Measurements from ENCODE around the gene BMP7.
"Not testable (repeated sequence)": the region's sequence is repeated elsewhere in the genome, so short reads cannot be mapped to it uniquely, and the experiment has no call there.

The BMP7 gene

GRCh38 chr20:57161478-57162361 lies 104.7 kb downstream of the BMP7 start:
- no peak overlapping the region for H3K4me3 ChIP-seq (ENCODE audit: low read depth, low read length)
- no peak overlapping the region for H3K27ac ChIP-seq
- no peak for DNase-seq
- H3K9me3 ChIP-seq (ENCODE audit: severe bottlenecking): peaks cover 2% of the 10 kb centered on the region
- H3K36me3 ChIP-seq: no peaks in the 10 kb centered on the region
- H3K27me3 ChIP-seq (ENCODE audit: insufficient read depth, low read depth, severe bottlenecking): peaks cover 16% of the 10 kb centered on the region
- TF ChIP-seq CTCF (IDR thresholded peaks at IDR 0.05; ENCODE audit: low read depth, low read length): no peak

GRCh38 chr20:57160985-57161384 lies 105.5 kb downstream of the BMP7 start:
- Histone ChIP-seq H3K4me3 (ENCODE audit: low read depth, low read length) (no peak overlapping the region), H3K27ac (no peak overlapping the region), H3K36me3 (no peaks in the 10 kb centered on the region), H3K27me3 (ENCODE audit: insufficient read depth, low read depth, severe bottlenecking) (peaks cover 16% of the 10 kb centered on the region), H3K9me3 (ENCODE audit: severe bottlenecking) (peaks cover 2% of the 10 kb centered on the region)
- TF ChIP-seq CTCF (IDR thresholded peaks at IDR 0.05; ENCODE audit: low read depth, low read length): no peak
- no peak for DNase-seq

- no peak for TF ChIP-seq CTCF (IDR thresholded peaks at IDR 0.05; ENCODE audit: low read depth, low read length)
- Histone ChIP-seq H3K36me3 (no peaks in the 10 kb centered on the region), H3K4me3 (ENCODE audit: low read depth, low read length) (no peak overlapping the region), H3K27ac (no peak overlapping the region), H3K9me3 (ENCODE audit: severe bottlenecking) (peaks cover 2% of the 10 kb centered on the region), H3K27me3 (ENCODE audit: insufficient read depth, low read depth, severe bottlenecking) (peaks cover 14% of the 10 kb centered on the region)
- DNase-seq: no peak
These were observed 106.4 kb downstream of the BMP7 start for GRCh38 chr20:57159945-57160610.

GRCh38 chr20:57159193-57159851 lies 107.1 kb downstream of the BMP7 start:
- peaks cover 2% of the 10 kb centered on the region for H3K9me3 ChIP-seq (ENCODE audit: severe bottlenecking)
- no peak overlapping the region for H3K4me3 ChIP-seq (ENCODE audit: low read depth, low read length)
- DNase-seq: no peak
- H3K27ac ChIP-seq: no peak overlapping the region
- TF ChIP-seq CTCF (IDR thresholded peaks at IDR 0.05; ENCODE audit: low read depth, low read length): no peak
- H3K36me3 ChIP-seq: no peaks in the 10 kb centered on the region
- peaks cover 14% of the 10 kb centered on the region for H3K27me3 ChIP-seq (ENCODE audit: insufficient read depth, low read depth, severe bottlenecking)

- Histone ChIP-seq H3K27ac (no peak overlapping the region), H3K36me3 (no peaks in the 10 kb centered on the region), H3K4me3 (ENCODE audit: low read depth, low read length) (no peak overlapping the region), H3K9me3 (ENCODE audit: severe bottlenecking) (no peaks in the 10 kb centered on the region), H3K27me3 (ENCODE audit: insufficient read depth, low read depth, severe bottlenecking) (peaks cover 7% of the 10 kb centered on the region)
- DNase-seq: no peak
- no peak for TF ChIP-seq CTCF (IDR thresholded peaks at IDR 0.05; ENCODE audit: low read depth, low read length)
These were observed 108.0 kb downstream of the BMP7 start for GRCh38 chr20:57158474-57158873.

- H3K4me3 ChIP-seq (ENCODE audit: low read depth, low read length); DNase-seq; H3K27ac ChIP-seq; H3K27me3 ChIP-seq (ENCODE audit: insufficient read depth, low read depth, severe bottlenecking); H3K9me3 ChIP-seq (ENCODE audit: severe bottlenecking); H3K36me3 ChIP-seq: not testable (repeated sequence)
These were observed 108.7 kb downstream of the BMP7 start for GRCh38 chr20:57157787-57158186.

Data from WERI-Rb-1 (cell line).